ENCODE measurements around the gene ZNF354C.

ZNF354C gene

DNA sequence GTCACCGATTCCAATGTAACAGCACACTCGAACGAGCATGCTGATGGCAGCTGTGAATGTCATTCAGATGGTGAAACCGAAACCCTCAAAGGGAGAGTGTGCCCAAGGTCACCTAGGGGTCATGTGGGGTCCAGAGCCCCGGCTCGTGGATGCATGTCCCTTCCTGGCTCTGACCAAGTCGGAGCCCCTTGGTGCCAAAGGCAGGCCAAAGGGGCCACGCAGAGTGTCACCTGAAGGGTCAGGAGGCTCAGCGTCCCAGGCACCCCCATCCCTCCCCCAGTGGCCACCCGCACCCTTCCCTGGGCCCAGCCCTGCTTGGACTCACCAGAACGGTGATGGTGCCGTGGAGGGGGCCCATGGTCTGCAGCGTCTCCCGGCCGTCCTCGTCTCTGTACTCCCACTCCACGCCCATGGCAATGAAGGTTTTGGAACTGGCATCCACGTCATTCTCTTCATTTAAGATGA lies 69.5 kb downstream of the ZNF354C start:
- no peak for DNase-seq

DNA sequence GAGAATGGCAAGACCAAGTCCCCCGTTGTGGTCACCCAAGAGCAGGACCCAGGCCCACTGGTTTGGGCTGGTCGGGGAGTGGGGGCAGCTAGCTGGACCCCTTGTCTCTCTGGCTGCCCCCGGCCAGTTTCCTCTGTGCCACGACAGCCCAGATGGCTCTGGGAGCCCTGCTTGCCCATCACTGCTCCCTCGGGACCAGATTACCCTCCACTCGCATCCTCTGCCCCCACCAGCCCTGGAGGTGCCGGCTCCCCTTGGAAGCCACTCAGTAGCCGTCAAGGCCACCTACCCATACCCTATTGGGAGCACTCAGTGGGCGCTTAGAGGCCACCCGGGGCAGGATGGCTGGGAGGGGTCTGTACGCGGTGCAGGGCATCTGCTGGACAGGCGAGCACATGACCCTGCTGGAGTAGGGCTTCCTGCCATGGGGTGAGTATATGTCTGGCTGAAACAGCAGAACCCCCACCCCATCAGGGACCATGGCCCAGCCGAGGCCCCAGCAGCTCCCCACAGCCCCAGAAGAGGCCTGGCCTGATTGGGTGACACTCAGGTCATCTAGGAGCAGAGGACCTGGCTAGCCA lies 70.0 kb downstream of the ZNF354C start:
- DNase-seq = no peak

DNA sequence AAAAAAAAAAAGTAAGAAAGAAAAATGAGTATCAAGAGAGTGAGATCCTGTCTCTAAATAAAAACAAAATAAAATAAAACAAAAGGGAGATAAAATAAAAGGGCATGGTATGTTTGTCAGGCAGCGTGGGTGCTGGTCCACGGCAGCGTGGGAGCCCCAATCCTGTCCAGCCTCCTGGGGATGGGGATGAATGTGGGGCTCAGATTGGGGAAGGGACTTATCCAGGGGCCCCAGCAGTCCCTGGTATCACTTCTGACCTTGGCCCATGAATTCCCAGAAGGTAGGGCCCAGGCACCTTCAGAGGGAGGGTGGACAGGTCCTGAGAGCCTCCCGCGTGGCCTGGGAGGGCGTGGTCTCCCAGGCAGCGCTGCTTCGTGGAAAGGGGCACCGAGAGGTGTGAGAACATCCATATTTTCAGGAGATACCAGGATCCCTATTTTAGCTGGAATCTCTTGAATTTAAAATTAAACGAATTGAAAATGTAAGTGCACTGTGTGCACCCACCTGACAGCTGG lies 71.2 kb downstream of the ZNF354C start:
- DNase-seq = no peak

- DNase-seq = no peak
These were observed 71.9 kb downstream of the ZNF354C start for GRCh38 chr5:179131886-179132585.

DNA sequence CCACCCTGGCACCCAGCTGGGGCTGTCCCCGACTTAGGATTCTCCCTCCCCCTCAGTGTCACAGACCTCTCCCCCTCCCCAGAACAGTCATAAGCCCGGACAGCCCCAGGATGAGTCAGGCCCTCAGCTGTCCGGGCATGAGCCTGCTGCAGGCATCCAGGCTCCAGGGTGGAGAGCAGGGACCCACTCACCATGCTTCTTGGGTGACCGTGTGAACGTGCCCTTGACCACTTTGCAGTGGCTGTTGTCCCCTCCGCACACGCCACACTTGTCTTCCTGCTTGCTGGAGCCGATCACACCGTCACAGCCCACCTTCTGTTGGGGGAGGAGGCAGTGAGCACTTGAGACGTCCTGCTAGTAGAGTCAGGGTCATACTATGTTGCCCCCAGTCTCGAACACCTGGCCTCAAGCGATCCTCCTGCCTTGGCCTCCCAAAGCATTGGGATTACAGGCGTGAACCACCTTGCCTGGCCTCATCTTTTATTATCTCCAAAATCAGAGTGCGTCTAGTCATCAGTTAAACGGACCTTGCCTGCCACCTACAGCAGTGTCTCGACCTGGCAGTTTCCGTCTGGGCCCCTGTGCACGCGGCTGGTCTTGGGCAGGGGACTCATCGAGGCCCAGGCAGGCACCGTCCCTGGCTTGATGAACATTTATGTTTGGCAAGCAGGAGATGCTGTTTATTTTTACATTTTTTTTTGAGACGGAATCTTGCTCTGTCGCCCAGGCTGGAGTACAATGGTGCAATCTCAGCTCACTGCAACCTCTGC lies 72.6 kb downstream of the ZNF354C start:
- no peak for DNase-seq
